GM20000 (cell line): ENCODE measurements around the gene TNNI3.
"Not testable (repeated sequence)": the region's sequence is repeated elsewhere in the genome, so short reads cannot be mapped to it uniquely, and the experiment has no call there.

ENCODE experiments used
- DNase-seq: peaks from one replicate; pipeline ENCODE4 v3.0.0; 2012; ENCODE audit warnings: low spot score
- TF ChIP-seq, protein P1 (sequence below): IDR thresholded peaks from 2 replicates; pipeline ENCODE4 v1.5.1; 2012; ENCODE audit warnings: mild to moderate bottlenecking, control low read depth; ENCODE audit errors: extremely low read depth, missing control alignments

TNNI3 gene

GRCh38 chr19:55176076-55176475 is 18.5 kb upstream of the TNNI3 start:
- DNase-seq: no peak
- TF ChIP-seq, protein P1, sequence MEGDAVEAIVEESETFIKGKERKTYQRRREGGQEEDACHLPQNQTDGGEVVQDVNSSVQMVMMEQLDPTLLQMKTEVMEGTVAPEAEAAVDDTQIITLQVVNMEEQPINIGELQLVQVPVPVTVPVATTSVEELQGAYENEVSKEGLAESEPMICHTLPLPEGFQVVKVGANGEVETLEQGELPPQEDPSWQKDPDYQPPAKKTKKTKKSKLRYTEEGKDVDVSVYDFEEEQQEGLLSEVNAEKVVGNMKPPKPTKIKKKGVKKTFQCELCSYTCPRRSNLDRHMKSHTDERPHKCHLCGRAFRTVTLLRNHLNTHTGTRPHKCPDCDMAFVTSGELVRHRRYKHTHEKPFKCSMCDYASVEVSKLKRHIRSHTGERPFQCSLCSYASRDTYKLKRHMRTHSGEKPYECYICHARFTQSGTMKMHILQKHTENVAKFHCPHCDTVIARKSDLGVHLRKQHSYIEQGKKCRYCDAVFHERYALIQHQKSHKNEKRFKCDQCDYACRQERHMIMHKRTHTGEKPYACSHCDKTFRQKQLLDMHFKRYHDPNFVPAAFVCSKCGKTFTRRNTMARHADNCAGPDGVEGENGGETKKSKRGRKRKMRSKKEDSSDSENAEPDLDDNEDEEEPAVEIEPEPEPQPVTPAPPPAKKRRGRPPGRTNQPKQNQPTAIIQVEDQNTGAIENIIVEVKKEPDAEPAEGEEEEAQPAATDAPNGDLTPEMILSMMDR: no peak

GRCh38 chr19:55175117-55175867 is 17.8 kb upstream of the TNNI3 start:
- TF ChIP-seq, protein P1: no peak
- no peak for DNase-seq

DNA sequence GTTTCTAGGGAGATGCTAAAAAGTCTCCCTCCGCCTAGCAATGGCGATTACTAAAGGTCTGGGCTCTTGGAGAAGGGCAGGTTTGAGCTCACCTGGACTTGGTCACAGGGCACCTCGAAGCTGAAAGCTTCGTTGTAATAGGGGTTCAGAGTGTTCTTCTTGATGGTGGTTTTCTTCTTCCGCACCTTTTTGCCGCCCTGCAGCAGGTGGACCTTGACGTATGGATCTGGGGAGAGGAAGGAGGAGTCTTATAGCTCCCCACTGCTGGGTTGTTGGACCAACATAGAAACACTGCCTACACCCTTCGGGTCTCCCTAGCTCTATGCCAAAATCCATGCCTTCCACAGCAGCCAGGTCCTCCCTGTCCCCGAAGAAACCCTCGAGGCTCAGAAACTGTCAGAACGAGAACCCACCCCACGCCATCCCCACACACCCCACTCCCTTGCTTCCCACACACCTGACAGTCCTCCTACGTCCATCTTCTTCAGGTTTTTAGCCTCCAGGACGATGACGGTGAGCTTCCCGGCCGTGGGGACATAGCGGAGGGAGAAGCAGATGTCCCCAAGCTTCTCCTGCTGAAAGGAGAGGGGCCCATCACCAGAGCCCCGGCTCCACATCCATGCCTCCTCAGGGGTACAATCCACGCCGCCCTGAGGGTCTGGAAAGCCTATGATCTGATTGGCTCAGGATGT is 17.0 kb upstream of the TNNI3 start:
- DNase-seq: no peak
- TF ChIP-seq, protein P1: no peak

DNA sequence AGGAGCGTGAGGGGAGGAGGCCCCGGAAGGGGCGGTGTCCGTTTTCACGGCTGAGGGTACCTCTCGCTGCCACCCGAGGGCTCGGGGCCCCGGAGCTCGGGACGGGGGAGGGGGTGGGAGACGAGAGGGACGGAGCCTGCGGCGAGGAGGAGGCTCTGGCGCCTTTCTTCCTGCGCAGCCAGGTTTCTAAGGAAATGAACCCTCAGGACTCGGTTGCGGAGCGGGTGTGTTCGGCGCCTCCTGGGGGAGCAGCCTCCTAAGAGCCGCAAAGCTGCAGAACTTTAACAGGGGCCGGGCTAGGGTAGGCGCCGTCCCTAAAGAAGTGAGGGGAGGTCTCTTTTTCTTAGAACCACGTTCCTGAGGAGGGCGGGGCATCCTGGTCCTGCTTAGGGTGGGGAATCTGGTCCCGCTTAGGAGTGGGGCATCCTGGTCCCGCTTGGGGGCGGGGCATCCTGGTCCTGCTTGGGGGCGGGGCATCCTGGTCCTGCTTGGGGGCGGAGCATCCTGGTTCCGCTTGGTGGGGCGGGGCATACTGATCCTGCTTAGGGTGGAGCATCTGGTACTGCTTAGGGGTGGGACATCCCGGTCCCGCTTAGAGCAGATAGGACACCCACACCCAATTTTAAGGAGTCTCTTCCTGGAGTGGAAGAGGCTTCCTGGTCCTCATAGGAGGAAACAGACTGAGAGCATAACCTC is 16.3 kb upstream of the TNNI3 start:
- DNase-seq: peak; percentile 73
- TF ChIP-seq, protein P1: no peak

DNA sequence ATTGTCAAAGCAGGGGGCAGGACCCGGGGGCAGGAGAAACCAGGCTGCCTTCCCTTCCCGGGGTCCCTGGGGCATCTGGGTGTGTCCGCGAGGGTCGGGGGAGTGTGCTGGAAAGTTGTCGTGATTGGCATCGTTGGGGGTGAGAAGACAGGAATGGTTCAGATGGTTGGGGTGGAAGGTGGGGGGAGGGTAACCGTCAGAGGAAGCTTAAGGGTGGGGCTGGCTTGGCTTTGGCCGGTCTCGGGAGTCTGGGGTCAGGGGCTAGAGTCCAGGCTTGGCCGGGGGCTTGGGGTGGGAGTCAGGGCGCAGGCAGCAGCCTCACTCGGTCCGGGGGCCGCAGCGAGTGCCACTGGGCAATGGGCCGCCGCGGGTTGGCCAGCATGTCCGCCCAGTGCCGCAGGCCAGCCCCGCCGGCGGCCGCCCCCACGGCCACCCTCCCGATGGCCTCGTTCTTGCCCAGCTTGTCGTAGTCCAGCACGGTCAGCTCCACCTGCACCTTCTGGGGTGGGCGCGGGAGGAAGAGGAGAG is 15.7 kb upstream of the TNNI3 start:
- DNase-seq: no peak
- TF ChIP-seq, protein P1: no peak

DNA sequence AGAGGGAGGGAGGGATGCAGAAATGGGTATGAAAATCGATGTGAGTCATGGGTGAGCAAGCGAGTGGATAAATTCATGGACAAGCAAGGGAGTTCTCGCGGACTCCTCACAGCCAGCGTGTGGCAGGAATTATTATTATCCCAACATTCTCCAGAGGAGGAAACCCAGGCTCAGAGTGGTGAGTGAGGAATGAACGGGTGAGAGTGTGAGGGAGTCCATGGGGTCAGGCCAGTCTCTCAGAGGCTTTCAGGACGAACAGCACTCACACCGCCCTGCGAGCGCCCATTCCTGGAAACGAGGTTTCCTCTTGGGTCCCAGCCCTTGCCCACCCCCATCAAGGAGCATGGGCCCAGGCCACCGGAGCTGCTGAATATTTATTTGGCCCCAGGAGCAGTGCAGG is 15.2 kb upstream of the TNNI3 start:
- DNase-seq: no peak
- TF ChIP-seq, protein P1: no peak

- DNase-seq: not testable (repeated sequence)
These were observed 14.8 kb upstream of the TNNI3 start for GRCh38 chr19:55172318-55172717.
